ENCODE data around the gene YDJC.

GRCh38 chr22:21660904-21661303 is 31.1 kb upstream of the YDJC start:
- TF ChIP-seq CTCF (IDR thresholded peaks at IDR 0.05; ENCODE audit: low read depth, low read length) (no peak), EZH2phosphoT487 (IDR thresholded peaks at IDR 0.05; ENCODE audit: low read depth) (no peak)

Measured in OCI-LY3 (cell line).